Natural killer cell (primary cell): ENCODE data around the gene EPAS1. TPM values are rescaled to one million over a fixed set of nuclear protein-coding genes. Genes with fewer than 3 reads are reported as not detected.
A peak's percentile ranks its signal among the peaks of the same experiment; 100 is the strongest.

ENCODE experiments used
- ATAC-seq, 3 donors: fragments of 150-1000 bp in 2 of 3; fragments of 200-7000 bp in 1 of 3; cut with Tn5 transposase; 1 replicate in 1 of 3; 2 replicates in 2 of 3; pipeline ENCODE4 v1.10.0; 2021; ENCODE audit warnings: mild to moderate bottlenecking in 2 of 3, moderate library complexity in 2 of 3
- DNase-seq, 2 donors: peaks; one replicate each; pipeline versions ENCODE4 v3.0.0 to v3.0.0-alpha.2; 2013 to 2021; ENCODE audit warnings: mixed read lengths in 1 of 2
- H3K27ac ChIP-seq: one replicate; pipeline ENCODE4 v1.5.1; 2013; ENCODE audit warnings: mild to moderate bottlenecking, low read length
- H3K27me3 ChIP-seq: one replicate; pipeline ENCODE4 v1.6.1; 2013; ENCODE audit warnings: low read length; ENCODE audit not compliant: control insufficient read depth, insufficient read depth
- H3K36me3 ChIP-seq: one replicate; pipeline ENCODE4 v1.6.1; 2013; ENCODE audit warnings: low read length; ENCODE audit not compliant: control insufficient read depth, insufficient read depth
- H3K4me1 ChIP-seq: one replicate; pipeline ENCODE4 v1.6.1; 2013; ENCODE audit warnings: low read length; ENCODE audit not compliant: control insufficient read depth, insufficient read depth
- H3K4me3 ChIP-seq: one replicate; pipeline ENCODE4 v1.5.1; 2013; ENCODE audit warnings: low read length
- H3K9me3 ChIP-seq: one replicate; pipeline ENCODE4 v1.6.1; 2013; ENCODE audit warnings: low read length; ENCODE audit not compliant: control insufficient read depth, insufficient read depth
- H3K27ac Mint-ChIP-seq, 2 donors: one replicate each; pipeline ENCODE4 v1.8.0; 2022; ENCODE audit warnings: mild to moderate bottlenecking in 2 of 2, mixed read lengths in 2 of 2, moderate library complexity in 1 of 2
- H3K27me3 Mint-ChIP-seq, 2 donors: one replicate each; pipeline ENCODE4 v1.8.0; 2022; ENCODE audit warnings: low read depth in 2 of 2, mixed read lengths in 2 of 2
- H3K36me3 Mint-ChIP-seq: one replicate; pipeline ENCODE4 v1.8.0; 2022; ENCODE audit warnings: mixed read lengths
- H3K4me1 Mint-ChIP-seq, 2 donors: one replicate each; pipeline ENCODE4 v1.8.0; 2022; ENCODE audit warnings: mixed read lengths in 2 of 2
- H3K4me3 Mint-ChIP-seq: one replicate; pipeline ENCODE4 v1.8.0; 2022; ENCODE audit warnings: mild to moderate bottlenecking, moderate library complexity, mixed read lengths
- H3K9me3 Mint-ChIP-seq, 2 donors: one replicate each; pipeline ENCODE4 v1.8.0; 2022; ENCODE audit warnings: mixed read lengths in 2 of 2
- CTCF ChIP-seq: fragments of 200-600 bp; IDR thresholded peaks from one replicate; pipeline ENCODE4 v1.8.0; 2022; ENCODE audit warnings: antibody characterized with exemption
- WGBS: methylation state at CpG from one replicate; pipeline ENCODE4 v1.1.7; 2013; ENCODE audit warnings: missing lambda C conversion rate; ENCODE audit not compliant: insufficient coverage; 5-methylcytosine and 5-hydroxymethylcytosine counted together
- intact Hi-C: fragments of 100-400 bp; cut with micrococcal nuclease; formaldehyde crosslinking; loops from one replicate; pipeline ENCODE4 v1.14.2; 2022
- total RNA-seq, 4 donors: library from RNA; stranded (reverse); fragments of 120-200 nt in 1 of 4; gene quantifications; one replicate each; pipeline versions ENCODE4 v1.2.3 to v1.2.4, GENCODE V29; 2013 to 2022

The EPAS1 gene
- total RNA-seq, 3 donors from 2014 or later (not counting 1 experiment from before 2014, with no cell fraction given): 2.1 to 61.4 (median 3.6) TPM

- H3K4me3 Mint-ChIP-seq: peak overlapping the region; percentile 69
- Histone ChIP-seq H3K36me3 (no peaks in the 10 kb centered on the region), H3K27me3 (peaks cover 36% of the 10 kb centered on the region), H3K27ac (no peak overlapping the region), H3K4me3 (peak overlapping the region; percentile 39), H3K9me3 (no peaks in the 10 kb centered on the region), H3K4me1 (peaks cover 33% of the 10 kb centered on the region)
- H3K9me3 Mint-ChIP-seq: no peaks in the 10 kb centered on the region
- peak overlapping the region in 1 of 2 donors; percentile 40 for H3K27ac Mint-ChIP-seq
- no peaks in the 10 kb centered on the region for H3K36me3 Mint-ChIP-seq
- DNase-seq: peak in 1 of 2 donors; percentile 36
- 34% methylated on average over 28 of the region's 28 CpGs for WGBS
- intact Hi-C loops: loop anchor here (5.0 kb wide), 2 partner anchors 119 to 234 kb away; no protein-coding TSS in a partner anchor
- no peak for TF ChIP-seq CTCF
- peaks cover 40 to 42% of the 10 kb centered on the region in 2 donors for H3K27me3 Mint-ChIP-seq
- peak in 1 of 3 donors; percentile 0 for ATAC-seq
- H3K4me1 Mint-ChIP-seq: peaks cover 26 to 33% of the 10 kb centered on the region in 2 donors
Observed at GRCh38 chr2:46296216-46296839, 879 bp upstream of the EPAS1 start.

GRCh38 chr2:46297546-46298271, 502 bp downstream of the EPAS1 start:
- no peaks in the 10 kb centered on the region for H3K9me3 Mint-ChIP-seq
- no peaks in the 10 kb centered on the region for H3K36me3 Mint-ChIP-seq
- H3K27ac Mint-ChIP-seq: peak overlapping the region in 1 of 2 donors; percentile 81
- peak overlapping the region; percentile 24 for H3K27ac ChIP-seq
- peak overlapping the region; percentile 90 for H3K4me3 ChIP-seq
- peak overlapping the region; percentile 94 for H3K4me3 Mint-ChIP-seq
- peaks cover 26 to 33% of the 10 kb centered on the region in 2 donors for H3K4me1 Mint-ChIP-seq
- WGBS: under 1% methylated on average over 65 of the region's 65 CpGs
- peaks cover 51 to 53% of the 10 kb centered on the region in 2 donors for H3K27me3 Mint-ChIP-seq
- ATAC-seq: peak; percentile 43 to 66 (median 45)
- DNase-seq: peak; percentile 35 to 80
- intact Hi-C loops: loop anchor here (5.0 kb wide), 2 partner anchors 120 to 235 kb away; no protein-coding TSS in a partner anchor
- H3K36me3 ChIP-seq: no peaks in the 10 kb centered on the region
- no peak for TF ChIP-seq CTCF
- no peaks in the 10 kb centered on the region for H3K9me3 ChIP-seq
- peaks cover 41% of the 10 kb centered on the region for H3K27me3 ChIP-seq
- H3K4me1 ChIP-seq: peaks cover 33% of the 10 kb centered on the region

- ATAC-seq: no peak
- no peak overlapping the region for H3K27ac ChIP-seq
- H3K9me3 Mint-ChIP-seq: no peaks in the 10 kb centered on the region
- peak overlapping the region; percentile 94 for H3K4me3 Mint-ChIP-seq
- peaks cover 26 to 33% of the 10 kb centered on the region in 2 donors for H3K4me1 Mint-ChIP-seq
- TF ChIP-seq CTCF: no peak
- H3K4me1 ChIP-seq: peaks cover 33% of the 10 kb centered on the region
- intact Hi-C loops: loop anchor here (5.0 kb wide), 2 partner anchors 121 to 236 kb away; no protein-coding TSS in a partner anchor
- peaks cover 41% of the 10 kb centered on the region for H3K27me3 ChIP-seq
- H3K36me3 Mint-ChIP-seq: no peaks in the 10 kb centered on the region
- H3K9me3 ChIP-seq: no peaks in the 10 kb centered on the region
- peak overlapping the region in 1 of 2 donors; percentile 81 for H3K27ac Mint-ChIP-seq
- peak in 1 of 2 donors; percentile 16 for DNase-seq
- 2% methylated on average over 19 of the region's 19 CpGs for WGBS
- H3K27me3 Mint-ChIP-seq: peaks cover 55 to 56% of the 10 kb centered on the region in 2 donors
- no peaks in the 10 kb centered on the region for H3K36me3 ChIP-seq
- H3K4me3 ChIP-seq: peak overlapping the region; percentile 90
Observed at GRCh38 chr2:46298272-46298521, 990 bp downstream of the EPAS1 start.
